Activated CD8-positive, alpha-beta memory T cell treated with anti-CD3 and anti-CD28 coated beads, Interleukin-2, amount 50 U/mL, for 1 hour (primary cell): ENCODE results near the gene PRSS22.

Source experiments
- DNase-seq: peaks from one replicate; pipeline ENCODE4 v3.0.0-alpha.2; 2020; ENCODE audit errors: extremely low read depth

The PRSS22 gene

DNA sequence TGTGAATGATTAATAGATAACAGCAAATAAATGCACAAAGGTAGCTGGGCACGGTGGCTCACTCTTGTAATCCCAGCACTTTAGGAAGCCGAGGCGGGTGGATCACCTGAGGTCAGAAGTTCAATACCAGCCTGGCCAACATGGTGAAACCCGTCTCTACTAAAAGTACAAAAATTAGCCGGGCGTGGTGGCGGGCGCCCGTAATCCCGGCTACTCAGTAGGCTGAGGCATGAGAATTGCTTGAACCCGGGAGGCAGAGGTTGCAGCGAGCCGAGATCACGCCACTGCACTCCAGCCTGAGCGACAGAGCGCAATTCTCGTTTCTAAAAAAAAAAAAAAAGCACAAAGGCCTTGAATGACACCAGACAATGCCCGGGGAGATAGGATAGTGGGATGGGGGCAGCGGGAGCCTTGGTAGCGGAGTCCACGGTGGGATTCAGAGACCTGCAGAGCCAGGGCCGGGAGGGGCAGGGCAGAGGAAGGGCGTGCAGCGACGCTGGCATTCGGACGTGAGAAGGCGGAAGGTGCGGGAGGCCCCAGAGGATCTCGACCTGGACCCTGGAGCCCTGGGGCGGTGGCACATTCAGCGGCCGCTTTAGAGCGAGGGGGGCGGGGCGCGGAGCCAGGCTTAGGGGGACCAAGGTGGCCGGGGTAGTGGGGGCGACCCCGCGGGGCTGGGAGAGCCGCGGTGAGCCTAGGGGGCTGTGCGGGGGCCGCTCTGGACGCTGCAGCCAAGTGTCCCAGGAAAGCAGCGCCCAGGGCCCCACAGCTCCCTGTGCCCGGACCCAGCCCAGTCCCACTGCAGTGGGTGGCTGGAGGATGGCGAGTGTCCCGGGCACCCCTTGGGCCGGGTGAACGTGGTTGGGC, 24.0 kb upstream of the PRSS22 start:
- DNase-seq: no peak

DNA sequence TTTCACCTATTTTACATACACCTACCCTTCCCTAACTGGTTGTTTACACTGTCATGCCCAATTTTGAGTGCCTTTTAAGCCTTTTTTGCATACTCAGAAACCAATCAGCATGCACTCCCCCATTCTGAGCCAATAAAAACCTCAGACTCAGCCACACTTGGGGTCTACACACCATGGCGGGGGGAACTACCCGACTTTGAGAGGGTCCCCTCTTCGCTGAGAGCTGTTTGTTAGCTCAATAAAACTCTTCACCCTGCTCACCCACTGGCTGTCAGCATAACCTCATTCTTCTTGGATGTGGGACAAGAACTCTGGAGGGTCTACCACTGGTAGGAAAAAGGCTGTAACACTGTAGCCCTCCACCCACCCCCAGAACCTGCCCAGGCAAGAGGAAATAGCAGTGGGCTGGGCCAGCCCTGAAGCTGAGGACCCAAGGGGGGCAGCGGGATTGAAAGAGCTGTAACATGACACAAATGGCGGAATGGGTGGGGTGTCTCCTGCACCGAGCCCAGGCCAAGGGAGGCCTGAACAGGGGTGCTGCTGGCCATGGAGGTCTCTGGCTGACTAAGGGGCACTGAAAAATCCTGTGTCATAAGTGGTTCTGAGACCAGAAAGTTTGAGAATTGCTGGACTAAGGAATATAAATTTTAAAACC, 22.0 kb upstream of the PRSS22 start:
- DNase-seq: no peak

DNA sequence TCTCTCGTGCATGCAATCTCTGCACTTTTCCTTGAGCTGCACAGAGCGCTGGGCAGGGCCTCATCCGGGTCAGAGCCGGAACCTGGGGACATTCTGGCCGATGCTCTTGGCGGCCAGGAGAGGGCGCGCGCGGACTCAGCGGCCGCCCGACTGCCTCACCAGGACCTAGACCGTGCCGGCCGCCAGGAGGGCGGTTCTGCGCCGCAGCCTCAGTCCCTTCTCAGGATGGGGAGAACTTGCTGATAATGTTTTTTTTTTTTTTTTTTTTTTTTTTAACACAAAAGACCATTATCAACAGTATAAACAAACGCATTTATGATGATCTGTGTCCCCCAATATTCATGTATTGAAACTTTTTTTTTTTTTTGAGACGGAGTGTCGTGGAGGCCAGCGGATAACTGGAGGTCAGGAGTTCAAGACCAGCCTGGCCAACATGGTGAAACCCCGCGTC, 17.0 kb upstream of the PRSS22 start:
- peak; percentile 18 for DNase-seq

DNA sequence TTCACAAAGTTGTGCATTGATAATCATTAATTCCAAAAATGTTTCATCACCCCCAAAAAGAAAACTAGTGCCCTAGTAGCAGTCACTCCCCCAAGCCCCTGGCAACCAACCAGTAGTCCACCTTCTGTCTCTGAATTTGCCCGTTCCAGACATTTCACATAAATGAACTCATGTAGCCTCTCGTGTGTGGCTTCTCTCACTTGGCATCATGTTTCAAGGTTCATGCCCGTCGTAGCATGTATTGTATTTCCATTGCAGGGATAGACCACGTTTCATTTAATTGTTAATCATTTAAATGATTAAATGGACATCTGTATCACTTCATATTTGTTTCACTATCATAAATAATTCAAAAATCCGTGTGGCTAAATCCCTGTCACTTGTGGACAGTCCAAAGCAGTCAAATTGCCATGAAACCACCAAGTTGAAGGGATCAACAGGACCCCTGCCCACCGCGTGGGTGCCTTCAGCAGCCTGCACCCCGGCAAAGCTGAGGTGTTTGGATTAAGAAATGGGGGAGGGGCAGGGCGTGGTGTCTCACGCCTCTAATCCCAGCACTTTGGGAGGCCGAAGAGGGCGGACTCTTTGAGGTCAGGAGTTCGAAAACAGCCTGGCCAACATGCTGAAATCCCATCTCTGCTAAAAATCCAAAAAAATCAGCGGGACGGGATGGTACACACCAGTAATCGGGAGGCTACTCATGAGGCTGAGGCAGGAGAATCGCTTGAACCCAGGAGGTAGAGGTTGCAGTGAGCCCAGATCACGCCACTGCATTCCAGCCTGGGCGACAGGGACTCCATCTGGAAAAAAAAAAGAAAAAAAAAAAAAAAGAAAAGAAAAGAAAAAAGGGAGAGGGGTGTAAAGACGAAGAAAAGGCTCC, 16.3 kb upstream of the PRSS22 start:
- DNase-seq: no peak

DNA sequence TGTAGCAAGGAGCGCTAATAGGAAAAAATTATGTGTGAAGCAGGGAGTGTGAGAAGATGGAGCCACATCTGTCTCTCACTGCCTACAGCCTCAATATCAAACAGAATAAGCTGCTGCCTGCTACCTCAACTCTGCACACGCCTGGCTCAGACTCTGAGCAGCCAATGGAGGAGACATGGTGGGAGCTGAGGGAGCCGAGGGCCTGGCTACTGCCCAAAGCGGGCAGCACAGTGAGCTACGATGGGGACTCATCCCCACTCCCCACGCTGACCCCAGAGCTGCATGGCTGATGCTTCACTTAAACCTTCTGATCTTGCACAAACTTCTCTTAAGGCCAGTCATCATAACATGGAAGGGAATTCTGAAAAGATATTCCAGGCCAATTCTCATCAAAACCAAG, 14.0 kb upstream of the PRSS22 start:
- no peak for DNase-seq

DNA sequence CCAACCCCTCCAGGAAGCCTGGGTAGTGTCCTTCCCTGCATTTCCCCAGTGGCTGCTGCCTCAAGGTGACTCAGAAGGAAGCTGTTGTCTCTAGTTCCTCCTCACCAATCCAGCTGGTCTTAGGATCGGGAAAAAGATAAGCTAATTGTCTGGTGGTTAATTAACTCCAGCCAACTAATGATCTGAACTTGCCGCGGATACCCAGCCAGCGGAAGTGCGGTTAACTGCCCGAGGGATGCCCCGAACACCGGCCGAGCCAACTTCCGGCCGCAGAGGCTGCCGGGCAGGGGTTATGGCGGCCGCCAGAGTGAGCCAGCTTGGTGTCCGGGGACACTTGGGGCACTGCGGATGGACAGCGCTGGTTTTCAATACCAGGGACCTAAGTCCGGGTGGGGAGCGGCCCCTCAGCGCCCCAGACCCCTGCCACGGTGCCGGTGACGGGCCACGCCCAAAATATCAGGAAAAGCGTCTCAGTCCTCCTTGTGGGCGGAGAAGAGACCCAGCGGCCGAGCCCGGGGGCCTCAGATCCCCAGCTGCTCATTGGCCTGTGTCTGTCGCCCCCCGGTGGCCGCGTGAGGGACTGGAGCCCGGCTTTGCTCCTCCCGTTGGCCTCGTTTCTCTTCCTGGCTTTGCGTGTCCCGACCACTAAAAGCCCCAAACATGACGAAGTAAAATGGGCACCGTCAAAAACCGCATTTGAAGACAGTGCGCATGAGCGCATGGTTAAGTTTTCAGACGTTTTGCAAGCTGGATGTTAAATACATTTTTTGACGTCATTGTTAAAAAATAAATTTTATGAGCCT, 10.2 kb upstream of the PRSS22 start:
- DNase-seq: peak; percentile 81

DNA sequence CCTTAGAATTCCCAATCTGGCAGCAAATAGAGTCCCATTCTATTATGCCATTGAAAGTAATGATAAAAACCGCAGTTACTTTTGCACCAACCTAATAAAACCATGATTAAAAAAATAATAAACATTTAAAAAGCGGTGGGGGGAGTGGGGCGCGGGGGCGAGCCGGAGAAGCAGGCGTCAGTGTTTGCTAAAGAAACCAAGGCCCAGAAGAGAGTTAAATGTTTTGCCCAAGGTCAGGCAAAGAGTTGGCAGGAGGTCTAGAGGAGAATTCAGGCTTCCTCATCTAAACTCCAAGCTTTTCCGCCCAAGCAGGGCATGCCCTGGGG, 9.7 kb upstream of the PRSS22 start:
- no peak for DNase-seq

DNA sequence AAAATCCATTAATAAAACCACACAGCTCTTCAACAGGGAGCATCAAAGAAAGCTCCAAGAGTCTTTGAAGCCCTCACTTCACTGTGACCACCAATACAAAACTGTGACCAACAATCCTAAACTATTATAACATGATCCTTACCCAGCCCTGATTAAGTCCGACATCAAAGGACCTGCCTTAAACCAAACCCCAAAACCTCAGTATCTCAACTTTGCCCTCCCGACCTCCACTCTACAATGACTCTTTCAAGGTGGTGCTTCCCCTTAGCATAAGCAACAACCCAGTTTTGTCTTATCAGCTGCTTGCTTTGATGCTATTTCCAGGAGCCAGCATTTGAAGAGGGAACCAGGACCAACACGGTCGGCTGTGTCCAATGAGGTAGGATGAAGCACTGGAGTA, 8.5 kb upstream of the PRSS22 start:
- DNase-seq: no peak

DNA sequence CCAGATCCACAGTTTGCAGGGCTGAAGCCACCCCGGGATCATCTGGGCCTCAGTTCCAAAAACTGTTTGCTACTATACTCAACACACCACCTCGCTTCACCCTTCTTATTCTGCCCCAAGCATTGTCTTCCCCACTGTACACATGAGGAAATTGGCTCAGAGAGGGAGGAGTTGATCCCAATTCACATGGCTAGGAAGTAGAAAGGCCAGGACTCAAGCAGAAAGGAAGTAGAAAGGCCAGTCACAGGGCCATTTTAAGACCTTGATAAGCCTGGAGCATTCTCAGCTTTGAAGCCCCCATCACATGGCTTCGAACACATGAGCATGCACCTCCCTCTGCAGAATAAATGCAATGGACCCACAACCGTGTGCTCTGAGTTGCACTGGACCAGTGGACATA, 7.7 kb upstream of the PRSS22 start:
- no peak for DNase-seq

DNA sequence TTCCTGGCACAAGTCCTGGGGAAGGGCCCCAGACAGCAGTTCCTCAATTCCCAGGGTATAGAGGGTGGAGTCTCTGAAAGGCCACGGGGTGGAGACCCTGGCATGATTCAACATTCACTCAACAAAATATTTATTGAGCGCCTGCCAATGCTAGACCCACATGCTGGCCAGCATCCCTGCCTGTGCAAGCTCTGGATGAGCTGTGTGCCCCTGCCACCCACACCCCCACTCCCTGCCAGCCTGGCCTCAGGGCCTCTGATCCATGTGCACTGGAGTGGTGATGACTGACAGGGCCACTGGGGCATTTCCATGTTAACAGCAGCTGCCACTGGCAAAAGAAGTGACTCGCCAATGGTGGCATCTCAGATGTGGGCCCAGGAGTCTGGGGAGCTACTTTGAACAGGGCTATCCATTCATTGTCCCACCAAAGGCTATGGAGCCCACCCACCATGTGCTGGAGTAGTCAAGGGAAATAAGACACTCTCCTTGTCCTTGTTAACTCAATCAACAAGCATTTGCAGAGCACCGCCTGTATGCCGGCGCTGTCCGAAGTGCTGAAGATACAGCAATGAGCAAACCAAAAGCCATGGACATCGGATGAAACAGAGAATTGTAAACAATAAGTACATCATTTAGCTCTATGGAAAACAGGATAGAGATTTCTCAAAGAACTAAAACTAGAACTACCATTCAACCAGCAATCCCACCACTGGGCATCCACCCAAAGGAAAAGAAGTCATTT, 3.0 kb upstream of the PRSS22 start:
- no peak for DNase-seq

DNA sequence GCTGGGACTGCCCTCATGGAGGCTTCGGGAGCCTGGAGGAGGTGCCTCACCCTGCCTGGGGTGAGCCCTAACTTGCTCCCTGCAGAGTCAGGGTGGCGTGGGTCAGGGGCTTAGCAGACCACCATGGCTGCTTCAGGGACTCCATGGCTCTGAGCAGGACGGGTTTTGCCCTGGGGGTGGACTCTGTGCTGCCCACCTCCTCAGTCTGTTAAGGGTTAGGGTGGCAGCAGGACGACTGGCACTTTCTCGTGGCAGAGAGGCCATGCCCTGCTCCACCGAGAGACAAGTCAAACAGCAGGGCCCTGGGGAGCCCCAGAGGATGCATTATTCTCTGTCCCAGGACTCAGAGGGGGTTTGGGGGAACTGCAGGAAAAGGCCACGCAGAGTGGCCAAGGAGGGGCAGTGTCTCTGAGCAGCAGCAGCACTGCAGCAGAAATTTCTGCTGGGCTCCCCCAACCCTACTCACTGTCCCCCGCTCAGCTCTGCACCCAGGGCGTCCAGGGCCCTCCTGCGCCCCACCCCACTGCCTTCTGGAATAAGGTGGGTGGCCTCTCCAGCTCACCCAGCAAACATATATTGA, 1.8 kb upstream of the PRSS22 start:
- DNase-seq: no peak

DNA sequence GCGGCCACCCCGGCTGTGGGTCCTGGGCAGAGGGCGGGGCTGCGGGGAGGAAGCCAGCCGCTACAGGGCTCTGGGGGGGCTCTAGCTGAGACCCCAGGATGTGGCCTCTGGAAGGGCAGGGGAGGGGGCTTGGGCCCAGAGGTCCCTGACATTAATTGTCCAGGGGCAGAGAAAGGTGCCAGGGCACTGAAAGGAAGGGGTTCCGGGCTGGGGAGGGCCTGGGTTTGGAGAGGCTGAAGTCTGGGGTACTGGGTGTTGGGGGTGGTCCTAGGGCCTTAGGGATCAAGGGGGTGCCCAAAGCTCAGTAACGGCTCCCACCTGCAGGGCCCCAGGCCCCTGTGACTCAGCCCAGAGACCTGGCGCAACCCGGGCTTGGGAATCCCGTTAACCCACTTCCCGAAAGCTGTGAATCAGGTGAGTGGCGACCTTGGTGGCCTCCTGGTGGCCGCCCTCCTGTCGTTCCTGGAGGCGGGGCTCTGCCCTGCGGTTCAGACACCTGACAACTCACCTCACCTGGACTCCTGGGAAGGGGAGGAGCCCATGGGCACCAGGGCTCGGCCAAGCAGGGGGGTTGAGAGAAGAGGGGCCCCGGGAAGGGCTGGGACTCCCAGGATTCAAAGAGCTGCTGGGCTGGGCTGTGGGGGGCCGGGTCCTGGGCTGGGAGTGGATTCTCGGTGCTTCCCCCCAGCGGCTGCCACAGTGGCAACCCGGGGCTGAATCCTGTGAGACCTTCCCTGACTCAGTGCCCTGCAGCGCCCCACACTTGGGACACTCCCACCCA, 465 bp upstream of the PRSS22 start:
- no peak for DNase-seq

DNA sequence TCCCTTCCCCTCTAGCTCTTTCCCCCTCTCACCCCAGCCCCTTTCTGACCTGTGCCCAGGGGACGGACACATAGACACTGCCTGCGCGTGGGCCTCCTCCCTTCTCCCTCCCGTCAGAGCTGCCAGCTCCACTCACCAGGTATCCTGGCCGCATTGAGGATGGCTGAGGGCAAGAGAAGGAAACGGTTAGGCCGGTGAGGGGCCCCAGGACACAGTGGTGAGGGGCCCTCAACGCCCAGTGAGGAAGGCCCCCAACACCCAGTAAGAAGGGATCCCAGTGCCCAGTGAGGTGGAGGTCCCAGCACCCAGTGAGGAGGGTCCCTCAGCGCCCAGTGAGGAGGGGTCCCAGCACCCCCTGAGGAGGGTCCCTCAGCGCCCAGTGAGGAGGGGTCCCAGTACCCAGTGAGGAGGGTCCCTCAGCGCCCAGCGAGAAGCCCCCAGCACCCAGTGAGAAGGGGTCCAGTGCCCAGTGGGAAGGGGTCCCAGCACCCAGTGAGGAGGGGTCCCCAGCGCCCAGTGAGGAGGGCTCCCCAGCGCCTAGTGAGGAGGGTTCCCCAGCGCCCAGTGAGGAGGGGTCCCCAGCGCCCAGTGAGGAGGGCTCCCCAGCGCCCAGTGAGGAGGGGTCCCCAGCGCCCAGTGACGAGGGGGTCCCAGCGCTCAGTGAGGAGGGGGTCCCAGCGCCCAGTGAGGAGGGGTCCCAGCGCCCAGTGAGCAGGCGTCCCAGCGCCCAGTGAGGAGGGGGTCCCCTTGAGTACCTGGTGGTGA, 1.1 kb downstream of the PRSS22 start:
- no peak for DNase-seq

DNA sequence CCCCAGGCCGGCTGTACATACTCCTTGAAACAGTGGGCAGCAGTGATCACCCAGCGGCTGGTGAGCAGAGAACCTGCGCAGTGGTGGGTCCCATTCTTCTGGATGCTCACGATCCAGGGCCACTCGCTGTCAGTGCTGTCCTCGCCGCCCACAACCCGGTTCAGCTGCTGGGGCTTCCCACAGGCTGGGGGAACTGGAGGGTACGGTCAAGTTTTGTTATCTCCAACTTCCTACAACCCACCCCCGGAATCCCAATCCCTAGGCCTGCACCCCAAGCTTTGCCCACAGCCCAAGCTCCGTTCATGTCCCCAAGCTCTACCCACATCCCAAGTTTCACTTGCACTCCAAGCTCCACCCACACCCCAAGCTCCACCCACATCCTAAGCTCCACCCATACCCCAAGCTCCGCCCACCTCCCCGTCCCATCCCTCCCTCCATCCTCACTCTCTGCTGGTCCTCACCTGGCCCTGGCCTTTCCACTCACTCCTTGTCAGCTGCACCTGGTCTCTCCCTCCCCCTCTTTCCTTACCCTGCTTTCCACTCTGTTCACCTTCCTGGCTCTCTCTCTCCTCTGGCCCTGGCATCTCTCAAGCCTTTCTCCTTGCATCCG, 1.8 kb downstream of the PRSS22 start:
- no peak for DNase-seq

DNA sequence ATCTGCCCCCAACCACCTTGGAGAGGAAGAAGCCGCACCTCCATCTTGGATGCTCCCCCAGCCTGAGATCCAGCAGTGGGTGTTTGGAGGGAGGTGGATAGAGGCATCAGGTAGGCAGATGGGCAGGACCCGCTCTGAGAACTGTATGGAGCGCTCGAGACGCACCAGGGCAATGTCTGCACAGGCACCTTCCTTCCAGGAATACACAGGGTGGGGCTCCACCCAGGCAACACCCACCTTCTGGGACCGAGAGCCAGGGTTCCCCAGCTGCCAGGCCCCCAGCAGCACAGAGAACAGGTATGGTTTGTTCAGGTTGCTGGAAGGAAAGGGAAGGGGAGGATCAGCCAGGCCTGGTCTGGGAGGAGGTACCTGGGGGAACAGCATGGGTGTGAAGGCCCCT, 2.4 kb downstream of the PRSS22 start:
- DNase-seq: no peak

DNA sequence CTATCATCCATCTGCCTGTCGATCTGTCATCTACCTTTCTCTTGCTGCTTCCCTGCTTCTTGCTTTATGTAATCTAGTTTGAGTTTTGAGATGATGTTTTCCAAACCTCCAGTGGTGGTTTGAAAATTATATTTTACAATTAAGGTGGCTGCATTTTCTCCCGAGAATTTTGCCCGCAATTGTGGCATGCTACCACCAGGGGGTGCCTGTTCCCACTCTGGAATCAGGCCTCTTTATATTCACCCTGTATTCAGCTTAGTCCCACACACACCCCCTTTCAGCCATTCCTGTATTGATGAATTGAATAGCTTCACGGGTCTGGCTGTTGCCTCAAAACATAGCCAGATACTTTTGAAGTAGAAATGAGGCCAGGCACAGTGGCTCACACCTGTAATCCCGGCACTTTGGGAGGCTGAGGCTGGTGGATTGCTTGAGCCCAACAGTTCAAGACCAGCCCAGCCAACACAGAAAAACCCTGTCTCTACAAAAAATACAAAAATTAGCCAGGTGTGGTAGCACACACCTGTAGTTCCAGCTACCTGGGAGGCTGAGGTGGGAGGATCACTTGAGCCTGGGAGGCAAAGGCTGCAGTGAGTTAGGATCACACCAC, 3.2 kb downstream of the PRSS22 start:
- DNase-seq: no peak

DNA sequence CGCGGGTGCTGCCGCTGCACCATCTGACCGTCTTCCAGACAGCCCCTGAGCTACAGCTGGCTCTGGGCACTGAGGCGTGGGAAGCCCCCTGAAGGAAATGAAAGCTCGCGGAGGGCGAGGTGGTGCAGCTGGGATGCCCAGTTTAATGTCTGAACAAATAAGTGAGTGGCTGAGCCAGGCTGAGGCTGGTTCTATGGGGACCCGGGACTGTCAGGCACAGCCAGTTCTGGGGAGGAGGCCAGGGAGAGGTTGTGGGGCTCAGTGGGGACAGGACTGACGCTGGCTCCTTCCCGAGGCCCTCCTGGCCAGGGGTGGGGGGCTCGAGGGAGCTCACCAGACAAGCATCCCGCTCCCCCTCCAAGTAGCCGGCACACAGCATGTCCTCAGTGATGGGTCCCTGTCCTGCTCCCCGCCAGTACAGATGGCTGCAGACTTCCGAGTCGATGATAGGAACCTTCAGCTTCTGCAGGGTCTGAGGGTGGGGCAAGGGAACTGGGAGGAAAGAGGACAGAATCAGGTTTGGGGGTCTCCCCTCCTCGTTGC, 4.4 kb downstream of the PRSS22 start:
- DNase-seq: no peak
